Measurements from ENCODE around the gene XYLT1. TPM values are rescaled to one million over a fixed set of nuclear protein-coding genes. Genes with fewer than 3 reads are reported as not detected.

Gene XYLT1
- total RNA-seq, 2 donors from 2014 or later = 14.4 to 31.3 TPM

GRCh38 chr16:17271687-17272086 lies 199.1 kb downstream of the XYLT1 start:
- TF ChIP-seq, protein P1, sequence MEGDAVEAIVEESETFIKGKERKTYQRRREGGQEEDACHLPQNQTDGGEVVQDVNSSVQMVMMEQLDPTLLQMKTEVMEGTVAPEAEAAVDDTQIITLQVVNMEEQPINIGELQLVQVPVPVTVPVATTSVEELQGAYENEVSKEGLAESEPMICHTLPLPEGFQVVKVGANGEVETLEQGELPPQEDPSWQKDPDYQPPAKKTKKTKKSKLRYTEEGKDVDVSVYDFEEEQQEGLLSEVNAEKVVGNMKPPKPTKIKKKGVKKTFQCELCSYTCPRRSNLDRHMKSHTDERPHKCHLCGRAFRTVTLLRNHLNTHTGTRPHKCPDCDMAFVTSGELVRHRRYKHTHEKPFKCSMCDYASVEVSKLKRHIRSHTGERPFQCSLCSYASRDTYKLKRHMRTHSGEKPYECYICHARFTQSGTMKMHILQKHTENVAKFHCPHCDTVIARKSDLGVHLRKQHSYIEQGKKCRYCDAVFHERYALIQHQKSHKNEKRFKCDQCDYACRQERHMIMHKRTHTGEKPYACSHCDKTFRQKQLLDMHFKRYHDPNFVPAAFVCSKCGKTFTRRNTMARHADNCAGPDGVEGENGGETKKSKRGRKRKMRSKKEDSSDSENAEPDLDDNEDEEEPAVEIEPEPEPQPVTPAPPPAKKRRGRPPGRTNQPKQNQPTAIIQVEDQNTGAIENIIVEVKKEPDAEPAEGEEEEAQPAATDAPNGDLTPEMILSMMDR (IDR thresholded peaks at IDR 0.05) = no peak
- Histone ChIP-seq H3K27ac (peak overlapping the region; percentile 29 to 59), H3K4me3 (no peak overlapping the region), H3K4me1 (peaks cover 0 to 15% of the 10 kb centered on the region in 2 donors), H3K27me3 (no peaks in the 10 kb centered on the region), H3K9me3 (no peaks in the 10 kb centered on the region), H3K36me3 (no peaks in the 10 kb centered on the region)
- no peak for DNase-seq (ENCODE audit: low spot score)

- H3K9me3 ChIP-seq = no peaks in the 10 kb centered on the region
- H3K4me3 ChIP-seq = no peak overlapping the region
- TF ChIP-seq, protein P1 (IDR thresholded peaks at IDR 0.05) = no peak
- no peaks in the 10 kb centered on the region for H3K36me3 ChIP-seq
- H3K4me1 ChIP-seq = peaks cover 0 to 15% of the 10 kb centered on the region in 2 donors
- no peak for DNase-seq (ENCODE audit: low spot score)
- no peaks in the 10 kb centered on the region for H3K27me3 ChIP-seq
- H3K27ac ChIP-seq = peak overlapping the region; percentile 29 to 59
Observed at GRCh38 chr16:17270683-17271109, 200.1 kb downstream of the XYLT1 start.

- no peaks in the 10 kb centered on the region for H3K36me3 ChIP-seq
- H3K4me3 ChIP-seq = no peak overlapping the region
- H3K27me3 ChIP-seq = no peaks in the 10 kb centered on the region
- peaks cover 0 to 15% of the 10 kb centered on the region in 2 donors for H3K4me1 ChIP-seq
- no peaks in the 10 kb centered on the region for H3K9me3 ChIP-seq
- DNase-seq (ENCODE audit: low spot score) = no peak
- H3K27ac ChIP-seq = peak overlapping the region; percentile 29 to 59
- TF ChIP-seq, protein P1 (IDR thresholded peaks at IDR 0.05) = no peak
Observed at GRCh38 chr16:17270111-17270510, 200.6 kb downstream of the XYLT1 start.

- Histone ChIP-seq H3K4me3 (no peak overlapping the region), H3K27me3 (no peaks in the 10 kb centered on the region), H3K27ac (peak overlapping the region in 1 of 2 donors; percentile 59), H3K36me3 (no peaks in the 10 kb centered on the region), H3K4me1 (peaks cover 0 to 15% of the 10 kb centered on the region in 2 donors), H3K9me3 (no peaks in the 10 kb centered on the region)
- DNase-seq (ENCODE audit: low spot score) = no peak
- TF ChIP-seq, protein P1 (IDR thresholded peaks at IDR 0.05) = no peak
Observed at GRCh38 chr16:17269439-17269838, 201.3 kb downstream of the XYLT1 start.

DNA sequence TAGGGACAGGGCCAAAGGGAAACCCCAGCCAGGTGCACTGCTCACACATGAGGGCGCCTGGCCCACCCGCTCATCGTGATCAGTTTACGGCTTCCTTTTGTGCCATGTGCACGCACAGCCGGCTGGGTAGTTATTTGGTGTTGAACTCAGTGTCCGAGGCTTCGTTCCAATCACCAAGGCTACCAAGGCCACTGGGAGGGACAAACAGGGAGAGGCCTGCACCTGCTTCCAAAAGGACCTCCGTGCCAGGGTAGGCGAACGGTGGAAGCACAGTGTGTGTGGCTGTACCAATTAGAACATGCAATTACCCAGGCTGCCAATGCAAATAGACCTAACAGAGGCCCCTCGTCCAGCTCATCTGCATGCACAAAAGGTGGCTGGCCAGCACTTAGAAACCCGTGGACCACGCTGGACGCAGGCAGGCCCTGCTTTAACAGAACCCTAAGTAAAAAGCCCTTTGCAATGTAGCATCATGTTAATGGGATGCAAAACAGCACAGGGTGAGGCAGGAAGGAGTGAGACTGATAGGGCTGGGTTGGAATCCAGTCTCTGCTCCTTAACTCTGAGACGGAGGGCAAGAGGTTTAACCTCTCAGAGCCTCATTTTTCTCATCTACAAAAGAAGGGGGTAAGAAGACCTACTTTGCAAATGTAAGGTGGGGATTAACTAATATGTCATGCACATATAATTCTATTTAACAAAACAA lies 204.0 kb downstream of the XYLT1 start:
- Histone ChIP-seq H3K36me3 (no peaks in the 10 kb centered on the region), H3K27ac (no peak overlapping the region), H3K27me3 (no peaks in the 10 kb centered on the region), H3K4me3 (no peak overlapping the region), H3K9me3 (no peaks in the 10 kb centered on the region), H3K4me1 (peaks cover 0 to 15% of the 10 kb centered on the region in 2 donors)
- TF ChIP-seq, protein P1 (IDR thresholded peaks at IDR 0.05) = no peak
- DNase-seq (ENCODE audit: low spot score) = no peak

DNA sequence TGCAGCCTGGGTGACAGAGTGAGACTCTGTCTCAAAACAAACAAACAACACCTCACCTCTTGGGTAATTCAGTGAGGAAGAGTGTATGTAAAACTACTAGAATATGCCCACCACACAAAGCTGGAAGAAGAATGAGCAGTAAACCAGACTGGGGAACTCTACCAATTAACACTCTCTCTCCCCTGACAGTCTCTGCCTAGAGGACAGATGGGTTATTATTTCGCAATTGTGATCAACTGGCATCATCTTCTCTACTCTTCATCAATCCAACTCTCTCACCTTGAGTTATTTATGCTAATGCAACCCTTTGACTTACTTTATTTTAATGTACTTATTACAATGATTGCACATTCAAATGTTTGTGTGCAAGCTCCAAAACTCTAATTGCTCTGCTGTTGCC lies 205.6 kb downstream of the XYLT1 start:
- DNase-seq (ENCODE audit: low spot score) = no peak
- Histone ChIP-seq H3K36me3 (no peaks in the 10 kb centered on the region), H3K4me1 (peaks cover 0 to 7% of the 10 kb centered on the region in 2 donors), H3K27me3 (no peaks in the 10 kb centered on the region), H3K27ac (no peak overlapping the region), H3K4me3 (no peak overlapping the region), H3K9me3 (no peaks in the 10 kb centered on the region)
- TF ChIP-seq, protein P1 (IDR thresholded peaks at IDR 0.05) = no peak
